Measurements from ENCODE around the gene RNF38. TPM values are rescaled to one million over a fixed set of nuclear protein-coding genes. Genes with fewer than 3 reads are reported as not detected.
A peak's percentile ranks its signal among the peaks of the same experiment; 100 is the strongest.
"Not testable (repeated sequence)": the region's sequence is repeated elsewhere in the genome, so short reads cannot be mapped to it uniquely, and the experiment has no call there.

RNF38 gene
- total RNA-seq, result 9.0 and 14.7 TPM in 2 replicates

GRCh38 chr9:36399980-36400331 is at the start of gene RNF38:
Gene RNF38 (minus strand): TSS chr9:36400269. CDS start chr9:36400108, 161 bp downstream.
- DNase-seq (ENCODE audit: low read depth), result no peak
- no peak for TF ChIP-seq CTCF (IDR thresholded peaks at IDR 0.05; ENCODE audit: insufficient read depth, low read depth, low read length)
- H3K4me3 ChIP-seq (ENCODE audit: low read depth, low read length), result peak within 1 kb of the TSS; percentile 87

DNA sequence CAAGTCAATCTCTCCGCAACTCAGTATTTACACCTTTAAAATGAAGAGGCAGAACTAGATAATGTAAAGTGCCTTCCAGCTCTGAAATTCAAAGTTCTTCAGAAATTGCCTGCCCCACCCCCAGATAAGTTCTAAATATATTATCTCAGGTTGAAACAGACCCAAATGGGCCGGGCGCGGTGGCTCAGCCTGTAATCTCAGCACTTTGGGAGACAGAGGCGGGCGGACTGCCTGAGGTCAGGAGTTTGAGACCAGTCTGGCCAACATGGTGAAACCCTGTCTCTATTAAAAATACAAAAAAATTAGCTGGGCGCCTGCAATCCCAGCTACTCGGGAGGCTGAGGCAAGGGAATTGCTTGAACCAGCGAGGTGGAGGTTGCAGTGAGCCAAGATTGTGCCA is 48.5 kb upstream of the RNF38 start:
- not testable (repeated sequence) for DNase-seq (ENCODE audit: low read depth); H3K4me3 ChIP-seq (ENCODE audit: low read depth, low read length)

- TF ChIP-seq CTCF (IDR thresholded peaks at IDR 0.05; ENCODE audit: insufficient read depth, low read depth, low read length), result no peak
- DNase-seq (ENCODE audit: low read depth), result no peak
- H3K4me3 ChIP-seq (ENCODE audit: low read depth, low read length), result no peak overlapping the region
Measured at GRCh38 chr9:36448017-36448416, 47.9 kb upstream of the RNF38 start.

DNA sequence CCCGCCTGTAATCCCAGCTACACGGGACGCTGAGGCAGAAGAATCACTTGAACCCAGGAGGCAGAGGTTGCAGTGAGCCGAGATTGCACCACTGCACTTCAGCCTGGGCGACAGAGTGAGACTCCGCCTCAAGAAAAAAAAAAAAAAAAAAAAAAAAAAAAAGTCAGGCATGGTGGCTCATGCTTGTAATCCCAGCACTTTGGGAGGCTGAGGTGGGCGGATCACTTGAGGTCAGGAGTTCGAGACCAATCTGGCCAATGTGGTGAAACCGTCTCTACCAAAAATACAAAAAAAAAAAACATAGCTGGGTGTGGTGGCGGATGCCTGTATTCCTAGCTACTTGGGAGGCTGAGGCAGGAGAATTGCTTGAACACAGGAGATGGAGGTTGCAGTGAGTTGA is 46.6 kb upstream of the RNF38 start:
- not testable (repeated sequence) for DNase-seq (ENCODE audit: low read depth); H3K4me3 ChIP-seq (ENCODE audit: low read depth, low read length)

DNA sequence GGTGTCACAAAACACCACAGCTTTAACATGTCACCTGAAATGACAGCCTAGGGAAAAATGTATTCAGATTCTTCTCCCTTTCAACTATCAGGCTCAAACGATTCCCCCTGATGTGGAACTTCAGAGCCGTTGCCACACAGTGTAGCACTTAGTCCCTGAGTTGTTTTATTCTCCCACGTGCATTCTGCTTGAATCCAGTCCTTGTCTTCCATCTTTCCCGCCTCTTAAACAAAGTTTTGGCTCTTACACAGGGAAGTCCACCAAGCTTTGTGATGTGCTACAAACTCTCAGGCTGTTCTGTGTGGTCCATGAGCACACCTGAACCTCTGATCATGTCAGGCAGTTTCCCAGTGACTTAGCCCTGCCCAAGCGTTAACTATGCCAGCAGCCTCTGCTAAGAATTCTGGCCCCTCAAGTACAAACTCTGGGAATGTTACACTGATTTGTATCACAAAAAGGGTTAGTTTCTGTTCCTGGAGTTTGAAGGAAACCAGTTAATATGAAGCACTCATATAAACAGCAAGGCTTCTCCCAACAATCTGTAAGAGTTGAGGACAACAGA is 45.8 kb upstream of the RNF38 start:
- DNase-seq (ENCODE audit: low read depth), result no peak
- no peak for TF ChIP-seq CTCF (IDR thresholded peaks at IDR 0.05; ENCODE audit: insufficient read depth, low read depth, low read length)
- no peak overlapping the region for H3K4me3 ChIP-seq (ENCODE audit: low read depth, low read length)

GRCh38 chr9:36444203-36444602 is 44.1 kb upstream of the RNF38 start:
- no peak for DNase-seq (ENCODE audit: low read depth)
- H3K4me3 ChIP-seq (ENCODE audit: low read depth, low read length), result no peak overlapping the region
- TF ChIP-seq CTCF (IDR thresholded peaks at IDR 0.05; ENCODE audit: insufficient read depth, low read depth, low read length), result no peak

DNA sequence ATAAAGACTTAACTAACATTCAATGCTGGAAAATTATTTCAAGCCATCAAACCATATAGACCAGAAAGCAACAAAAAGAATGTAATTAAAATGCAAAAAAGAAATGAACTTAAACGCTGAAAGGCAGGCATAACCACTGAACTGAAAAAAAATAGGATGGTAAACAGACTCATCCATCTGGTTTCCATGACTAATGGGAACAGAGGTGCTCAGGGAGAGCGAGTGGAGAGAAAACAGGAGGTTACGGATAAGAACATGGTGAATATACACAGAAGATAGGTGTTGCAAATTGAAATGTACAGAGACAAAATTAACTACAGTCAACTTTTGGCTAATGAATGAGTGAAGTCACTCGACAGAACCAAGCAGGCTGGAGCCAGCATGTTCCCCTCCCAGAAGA is 43.5 kb upstream of the RNF38 start:
- TF ChIP-seq CTCF (IDR thresholded peaks at IDR 0.05; ENCODE audit: insufficient read depth, low read depth, low read length), result no peak
- no peak overlapping the region for H3K4me3 ChIP-seq (ENCODE audit: low read depth, low read length)
- no peak for DNase-seq (ENCODE audit: low read depth)

- no peak overlapping the region for H3K4me3 ChIP-seq (ENCODE audit: low read depth, low read length)
- no peak for TF ChIP-seq CTCF (IDR thresholded peaks at IDR 0.05; ENCODE audit: insufficient read depth, low read depth, low read length)
- DNase-seq (ENCODE audit: low read depth), result no peak
Measured at GRCh38 chr9:36442710-36443109, 42.6 kb upstream of the RNF38 start.
